GM18505 (cell line): Measurements from ENCODE around the gene TMEM139.

Experiments used
- ATAC-seq: cut with Tn5 transposase; IDR thresholded peaks from one replicate; pipeline ENCODE4 v1.9.1; 2021; ENCODE audit not compliant: unreplicated experiment
- POLR2A ChIP-seq: IDR thresholded peaks from 4 replicates; pipeline ENCODE4 v1.6.1; 2011; ENCODE audit warnings: borderline replicate concordance; ENCODE audit not compliant: insufficient read depth, insufficient read length; ENCODE audit errors: extremely low read depth

The TMEM139 gene

GRCh38 chr7:143334244-143334643, 49.5 kb downstream of the TMEM139 start:
- no peak for ATAC-seq
- TF ChIP-seq POLR2A = no peak

- no peak for ATAC-seq
- no peak for TF ChIP-seq POLR2A
These were observed 52.5 kb downstream of the TMEM139 start for GRCh38 chr7:143337216-143337615.
